ENCODE measurements around the gene A2M. TPM values are rescaled to one million over a fixed set of nuclear protein-coding genes. Genes with fewer than 3 reads are reported as not detected.

The A2M gene
- total and polyA plus RNA-seq, 2 experiments from 2014 or later: 0.92 TPM; not detected in 1

GRCh38 chr12:9104767-9105423 is 10.8 kb downstream of the A2M start (continued):
- TF ChIP-seq ZNF462 (CRISPR knock-in tag; IDR thresholded peaks at IDR 0.05) (no peak), POLR2AphosphoS5 (IDR thresholded peaks at IDR 0.05; ENCODE audit: low read depth) (no peak)

GRCh38 chr12:9104087-9104486 is 11.6 kb downstream of the A2M start:
- DNase-seq (ENCODE audit: low spot score) (no peak), ATAC-seq (no peak)
- Mint-ChIP-seq H3K27me3 (ENCODE audit: insufficient read depth, low read depth, poor library complexity) (no peaks in the 10 kb centered on the region), H3K27ac (no peak overlapping the region), H3K4me1 (no peaks in the 10 kb centered on the region), H3K36me3 (ENCODE audit: low read depth) (no peaks in the 10 kb centered on the region), H3K4me3 (no peak overlapping the region), H3K9me3 (no peaks in the 10 kb centered on the region; the same call in 2 of the 3 replicates)
- Histone ChIP-seq H3K27ac (ENCODE audit: low read depth) (no peak overlapping the region), H4K20me1 (replicated peaks; ENCODE audit: insufficient read depth) (no peaks in the 10 kb centered on the region), H3K27me3 (ENCODE audit: insufficient read depth) (no peaks in the 10 kb centered on the region), H3F3A (replicated peaks; ENCODE audit: low read depth) (no peaks in the 10 kb centered on the region), H3K4me2 (no peak overlapping the region), H3K4me3 (no peak overlapping the region), H3K36me3 (ENCODE audit: insufficient read depth) (no peaks in the 10 kb centered on the region), H3K79me2 (replicated peaks; ENCODE audit: insufficient read depth) (no peaks in the 10 kb centered on the region), H2AFZ (no peak overlapping the region), H3K9me2 (ENCODE audit: insufficient read depth) (peaks cover 2% of the 10 kb centered on the region; the same call in 1 of the 2 replicates), H3K4me1 (ENCODE audit: insufficient read depth) (no peaks in the 10 kb centered on the region)
- TF ChIP-seq EZH2phosphoT487 (IDR thresholded peaks at IDR 0.05; ENCODE audit: unreplicated experiment) (no peak), POLR2AphosphoS5 (IDR thresholded peaks at IDR 0.05; ENCODE audit: low read depth) (no peak), ZNF462 (CRISPR knock-in tag; IDR thresholded peaks at IDR 0.05) (no peak), EZH2 (IDR thresholded peaks at IDR 0.05; ENCODE audit: low read depth, unreplicated experiment) (no peak), ETS1 (IDR thresholded peaks at IDR 0.05) (no peak), NANOG (IDR thresholded peaks at IDR 0.05; ENCODE audit: borderline replicate concordance) (no peak), STAT1 (IDR thresholded peaks at IDR 0.05; ENCODE audit: unreplicated experiment) (no peak)

Data from GM23338 (cell line).